ENCODE data around the gene NFATC4.

The NFATC4 gene

GRCh38 chr14:24425704-24426103 lies 57.7 kb downstream of the NFATC4 start:
- Histone ChIP-seq H3K4me3 (ENCODE audit: low read depth, low read length, poor library complexity, severe bottlenecking) (no peak overlapping the region), H4K20me1 (ENCODE audit: insufficient read depth, low read length) (no peaks in the 10 kb centered on the region), H3K4me1 (ENCODE audit: insufficient read depth, low read length, severe bottlenecking) (peaks cover 45% of the 10 kb centered on the region), H3K79me2 (ENCODE audit: insufficient read depth, low read length) (no peaks in the 10 kb centered on the region), H3K36me3 (ENCODE audit: insufficient read depth, low read length) (no peaks in the 10 kb centered on the region), H3K4me2 (ENCODE audit: low read length) (no peak overlapping the region), H3K9me3 (ENCODE audit: low read length) (no peaks in the 10 kb centered on the region), H3K27ac (ENCODE audit: low read depth, low read length, poor library complexity, severe bottlenecking) (no peak overlapping the region), H3F3A (ENCODE audit: insufficient read depth, low read length) (no peaks in the 10 kb centered on the region), H3K9ac (ENCODE audit: low read length) (no peak overlapping the region), H2AFZ (ENCODE audit: low read length) (no peak overlapping the region), H3K9me2 (ENCODE audit: low read depth, low read length) (no peaks in the 10 kb centered on the region), H3K27me3 (ENCODE audit: insufficient read depth, low read length) (no peaks in the 10 kb centered on the region)
- no peak for TF ChIP-seq EZH2 (IDR thresholded peaks at IDR 0.05; ENCODE audit: borderline replicate concordance, low read length)
- TF ChIP-seq, protein P1, sequence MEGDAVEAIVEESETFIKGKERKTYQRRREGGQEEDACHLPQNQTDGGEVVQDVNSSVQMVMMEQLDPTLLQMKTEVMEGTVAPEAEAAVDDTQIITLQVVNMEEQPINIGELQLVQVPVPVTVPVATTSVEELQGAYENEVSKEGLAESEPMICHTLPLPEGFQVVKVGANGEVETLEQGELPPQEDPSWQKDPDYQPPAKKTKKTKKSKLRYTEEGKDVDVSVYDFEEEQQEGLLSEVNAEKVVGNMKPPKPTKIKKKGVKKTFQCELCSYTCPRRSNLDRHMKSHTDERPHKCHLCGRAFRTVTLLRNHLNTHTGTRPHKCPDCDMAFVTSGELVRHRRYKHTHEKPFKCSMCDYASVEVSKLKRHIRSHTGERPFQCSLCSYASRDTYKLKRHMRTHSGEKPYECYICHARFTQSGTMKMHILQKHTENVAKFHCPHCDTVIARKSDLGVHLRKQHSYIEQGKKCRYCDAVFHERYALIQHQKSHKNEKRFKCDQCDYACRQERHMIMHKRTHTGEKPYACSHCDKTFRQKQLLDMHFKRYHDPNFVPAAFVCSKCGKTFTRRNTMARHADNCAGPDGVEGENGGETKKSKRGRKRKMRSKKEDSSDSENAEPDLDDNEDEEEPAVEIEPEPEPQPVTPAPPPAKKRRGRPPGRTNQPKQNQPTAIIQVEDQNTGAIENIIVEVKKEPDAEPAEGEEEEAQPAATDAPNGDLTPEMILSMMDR (IDR thresholded peaks at IDR 0.05; ENCODE audit: low read length), result no peak

- no peaks in the 10 kb centered on the region for H3K27me3 ChIP-seq (ENCODE audit: insufficient read depth, low read length)
- H3K27ac ChIP-seq (ENCODE audit: low read depth, low read length, poor library complexity, severe bottlenecking), result no peak overlapping the region
- no peak overlapping the region for H3K9ac ChIP-seq (ENCODE audit: low read length)
- H3F3A ChIP-seq (ENCODE audit: insufficient read depth, low read length), result no peaks in the 10 kb centered on the region
- H3K9me3 ChIP-seq (ENCODE audit: low read length), result no peaks in the 10 kb centered on the region
- no peak overlapping the region for H3K4me3 ChIP-seq (ENCODE audit: low read depth, low read length, poor library complexity, severe bottlenecking)
- H3K4me2 ChIP-seq (ENCODE audit: low read length), result no peak overlapping the region
- H2AFZ ChIP-seq (ENCODE audit: low read length), result no peak overlapping the region
- H4K20me1 ChIP-seq (ENCODE audit: insufficient read depth, low read length), result no peaks in the 10 kb centered on the region
- H3K36me3 ChIP-seq (ENCODE audit: insufficient read depth, low read length), result no peaks in the 10 kb centered on the region
- H3K9me2 ChIP-seq (ENCODE audit: low read depth, low read length), result no peaks in the 10 kb centered on the region
- H3K79me2 ChIP-seq (ENCODE audit: insufficient read depth, low read length), result no peaks in the 10 kb centered on the region
- peaks cover 51% of the 10 kb centered on the region for H3K4me1 ChIP-seq (ENCODE audit: insufficient read depth, low read length, severe bottlenecking)
- TF ChIP-seq, protein P1 (IDR thresholded peaks at IDR 0.05; ENCODE audit: low read length), result no peak
These were observed 58.3 kb downstream of the NFATC4 start for GRCh38 chr14:24426150-24426911.

DNA sequence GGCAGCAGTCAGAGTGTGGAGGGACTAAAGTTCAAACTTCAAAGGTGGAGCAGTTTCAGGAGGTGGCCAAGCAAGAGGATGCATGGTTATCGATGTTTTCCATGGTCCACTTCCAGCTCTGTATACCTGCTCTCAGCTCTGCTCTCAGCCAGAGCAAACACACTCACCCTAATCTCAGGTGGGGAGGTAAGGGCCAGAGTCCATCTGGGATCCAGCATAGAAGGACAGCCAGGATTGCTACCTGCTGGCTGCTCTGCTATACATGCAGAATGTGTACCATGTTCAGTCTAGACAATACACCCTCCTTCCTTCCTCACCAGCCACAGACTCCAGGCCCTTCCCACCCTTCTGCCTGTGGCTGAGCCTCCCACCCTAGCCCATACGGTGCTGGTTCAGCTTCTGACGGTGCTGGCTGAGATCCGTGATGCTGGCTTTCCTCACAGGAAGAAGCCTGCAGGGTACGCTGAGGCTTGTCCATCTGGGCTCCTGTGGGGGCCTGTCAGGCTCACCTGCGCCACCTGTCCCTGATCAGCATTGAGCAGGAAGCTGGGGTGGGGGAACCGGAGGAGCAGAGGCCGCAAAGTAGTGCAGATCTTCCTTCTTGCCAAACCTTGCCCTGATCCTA lies 59.0 kb downstream of the NFATC4 start:
- H4K20me1 ChIP-seq (ENCODE audit: insufficient read depth, low read length), result no peaks in the 10 kb centered on the region
- H3K9me2 ChIP-seq (ENCODE audit: low read depth, low read length), result no peaks in the 10 kb centered on the region
- no peak overlapping the region for H2AFZ ChIP-seq (ENCODE audit: low read length)
- H3K27ac ChIP-seq (ENCODE audit: low read depth, low read length, poor library complexity, severe bottlenecking), result no peak overlapping the region
- H3K9ac ChIP-seq (ENCODE audit: low read length), result no peak overlapping the region
- H3F3A ChIP-seq (ENCODE audit: insufficient read depth, low read length), result no peaks in the 10 kb centered on the region
- peaks cover under 1% of the 10 kb centered on the region; the same call in 1 of the 2 replicates for H3K36me3 ChIP-seq (ENCODE audit: insufficient read depth, low read length)
- TF ChIP-seq EZH2 (IDR thresholded peaks at IDR 0.05; ENCODE audit: borderline replicate concordance, low read length), result no peak
- TF ChIP-seq, protein P1 (IDR thresholded peaks at IDR 0.05; ENCODE audit: low read length), result no peak
- no peaks in the 10 kb centered on the region for H3K9me3 ChIP-seq (ENCODE audit: low read length)
- H3K4me1 ChIP-seq (ENCODE audit: insufficient read depth, low read length, severe bottlenecking), result peaks cover 58% of the 10 kb centered on the region
- no peak overlapping the region for H3K4me2 ChIP-seq (ENCODE audit: low read length)
- H3K27me3 ChIP-seq (ENCODE audit: insufficient read depth, low read length), result no peaks in the 10 kb centered on the region
- no peaks in the 10 kb centered on the region for H3K79me2 ChIP-seq (ENCODE audit: insufficient read depth, low read length)
- no peak overlapping the region for H3K4me3 ChIP-seq (ENCODE audit: low read depth, low read length, poor library complexity, severe bottlenecking)
